Neural cell (in vitro differentiated cells): ENCODE results near the gene SUPT4H1. TPM values are rescaled to one million over a fixed set of nuclear protein-coding genes. Genes with fewer than 3 reads are reported as not detected.
A peak's percentile ranks its signal among the peaks of the same experiment; 100 is the strongest.

ENCODE experiments used
- H2AFZ ChIP-seq: fragments of 200-600, 300-800 bp; sonication (generic), shearing (Covaris generic); 2 replicates; pipeline ENCODE4 v1.6.0; 2014; ENCODE audit warnings: low read depth, mild to moderate bottlenecking, antibody characterized with exemption, low read length, moderate library complexity
- H3F3A ChIP-seq: fragments of 200-600 bp; shearing (Covaris generic); 2 replicates; pipeline ENCODE4 v1.6.1; 2016; ENCODE audit warnings: mild to moderate bottlenecking, moderate library complexity, mixed read lengths, antibody characterized with exemption, low read length; ENCODE audit not compliant: insufficient read depth, poor library complexity, severe bottlenecking
- H3K27ac ChIP-seq: fragments of 200-600, 300-800 bp; sonication (generic), shearing (Covaris generic); 2 replicates; pipeline ENCODE4 v1.5.1; 2014; ENCODE audit warnings: mild to moderate bottlenecking, low read length, moderate library complexity
- H3K27me3 ChIP-seq: fragments of 300-800, 200-600 bp; sonication (generic), shearing (Covaris generic); 2 replicates; pipeline ENCODE4 v1.6.0; 2014; ENCODE audit warnings: mild to moderate bottlenecking, low read depth, low read length, moderate library complexity; ENCODE audit not compliant: insufficient read depth
- H3K36me3 ChIP-seq: fragments of 300-800, 200-600 bp; sonication (generic), shearing (Covaris generic); 2 replicates; pipeline ENCODE4 v1.5.1; 2014; ENCODE audit warnings: mild to moderate bottlenecking, antibody characterized with exemption, low read length, moderate library complexity; ENCODE audit not compliant: insufficient read depth
- H3K4me2 ChIP-seq: fragments of 300-800, 200-600 bp; sonication (generic), shearing (Covaris generic); 2 replicates; pipeline ENCODE4 v1.6.0; 2014; ENCODE audit warnings: mild to moderate bottlenecking, low read length
- H3K4me3 ChIP-seq: fragments of 300-800, 200-600 bp; sonication (generic), shearing (Covaris generic); 2 replicates; pipeline ENCODE4 v1.5.1; 2014; ENCODE audit warnings: mild to moderate bottlenecking, low read length, moderate library complexity
- H3K79me2 ChIP-seq: fragments of 200-600 bp; shearing (Covaris generic); replicated peaks from 2 replicates; pipeline ENCODE4 v1.6.0; 2014; ENCODE audit warnings: mild to moderate bottlenecking, low read length, moderate library complexity; ENCODE audit not compliant: insufficient read depth
- H3K9ac ChIP-seq: fragments of 300-800, 200-600 bp; sonication (generic), shearing (Covaris generic); 2 replicates; pipeline ENCODE4 v1.6.1; 2016; ENCODE audit warnings: mild to moderate bottlenecking, low read length, mixed read lengths
- H3K9me2 ChIP-seq: fragments of 200-600 bp; shearing (Covaris generic); 2 replicates; pipeline ENCODE4 v1.6.1; 2016; ENCODE audit warnings: mild to moderate bottlenecking, low read length, mixed read lengths; ENCODE audit not compliant: insufficient read depth
- H3K9me3 ChIP-seq: fragments of 200-600, 300-800 bp; sonication (generic), shearing (Covaris generic); 2 replicates; pipeline ENCODE4 v1.6.1; 2016; ENCODE audit warnings: mild to moderate bottlenecking, mixed run types, low read length, moderate library complexity, mixed read lengths
- H4K20me1 ChIP-seq: fragments of 200-600 bp; shearing (Covaris generic); 2 replicates; pipeline ENCODE4 v1.6.1; 2016; ENCODE audit warnings: mild to moderate bottlenecking, mixed run types; ENCODE audit not compliant: insufficient read depth
- CTCF ChIP-seq: fragments of 450-650 bp; IDR thresholded peaks from 2 replicates; pipeline ENCODE4 v1.5.1; 2014; ENCODE audit warnings: antibody characterized with exemption, mild to moderate bottlenecking, moderate library complexity; ENCODE audit not compliant: poor library complexity, severe bottlenecking
- EP300 ChIP-seq: fragments of 450-650 bp; conservative IDR thresholded peaks from 2 replicates; pipeline ENCODE4 v1.6.1; 2014; ENCODE audit warnings: antibody characterized with exemption, mild to moderate bottlenecking, moderate library complexity; ENCODE audit not compliant: poor library complexity, severe bottlenecking
- EZH2 ChIP-seq: fragments of 200-600, 300-800 bp; shearing (Covaris generic), sonication (generic); IDR thresholded peaks from 2 replicates; pipeline ENCODE4 v1.6.1; 2014; ENCODE audit warnings: antibody characterized with exemption, low read length, borderline replicate concordance, mild to moderate bottlenecking; ENCODE audit not compliant: insufficient read depth, poor library complexity, severe bottlenecking
- MXI1 ChIP-seq: fragments of 450-650 bp; conservative IDR thresholded peaks from 2 replicates; pipeline ENCODE4 v1.6.1; 2014; ENCODE audit warnings: antibody characterized with exemption, mild to moderate bottlenecking; ENCODE audit not compliant: poor library complexity, severe bottlenecking
- POLR2AphosphoS5 ChIP-seq: IDR thresholded peaks from 2 replicates; pipeline ENCODE4 v1.6.1; 2012
- RAD21 ChIP-seq: fragments of 450-650 bp; conservative IDR thresholded peaks from 2 replicates; pipeline ENCODE4 v1.6.1; 2014; ENCODE audit warnings: antibody characterized with exemption, mild to moderate bottlenecking, moderate library complexity
- REST ChIP-seq: IDR thresholded peaks from 2 replicates; pipeline ENCODE4 v1.6.1; 2012; ENCODE audit warnings: borderline replicate concordance
- SMC3 ChIP-seq: fragments of 450-650 bp; conservative IDR thresholded peaks from 2 replicates; pipeline ENCODE4 v1.6.1; 2014; ENCODE audit warnings: antibody characterized with exemption, mild to moderate bottlenecking, moderate library complexity; ENCODE audit not compliant: poor library complexity
- TAF1 ChIP-seq: IDR thresholded peaks from 2 replicates; pipeline ENCODE4 v1.6.1; 2012; ENCODE audit warnings: low read depth
- polyA plus RNA-seq: library from polyadenylated mRNA; depleted of rRNA; stranded (reverse); fragments of >200 nt; gene quantifications from 2 replicates; pipeline ENCODE4 v1.2.3, GENCODE V29; 2014

The SUPT4H1 gene
- polyA plus RNA-seq, 1 donor from 2014 or later: 109 TPM

- Histone ChIP-seq H3K27me3 (no peaks in the 10 kb centered on the region), H3K79me2 (peaks cover 32% of the 10 kb centered on the region), H3K4me2 (peak overlapping the region; percentile 96), H3K9ac (peak overlapping the region; percentile 88), H3K9me3 (no peaks in the 10 kb centered on the region), H3K36me3 (no peaks in the 10 kb centered on the region), H3K27ac (peak overlapping the region; percentile 93), H2AFZ (peak overlapping the region; percentile 0), H4K20me1 (no peaks in the 10 kb centered on the region), H3K9me2 (no peaks in the 10 kb centered on the region), H3F3A (no peaks in the 10 kb centered on the region), H3K4me3 (peak overlapping the region; percentile 83)
- TF ChIP-seq REST (no peak), TAF1 (no peak), SMC3 (no peak), EP300 (no peak), MXI1 (no peak), POLR2AphosphoS5 (no peak), CTCF (no peak), EZH2 (no peak), RAD21 (no peak)
These were observed 22.0 kb downstream of the SUPT4H1 start for GRCh38 chr17:58329810-58330537.

- Histone ChIP-seq H2AFZ (peak overlapping the region; percentile 0), H4K20me1 (no peaks in the 10 kb centered on the region), H3K79me2 (peaks cover 35% of the 10 kb centered on the region), H3K27ac (peak overlapping the region; percentile 93), H3K9ac (peak overlapping the region; percentile 88), H3K9me2 (no peaks in the 10 kb centered on the region), H3K4me2 (peak overlapping the region; percentile 96), H3F3A (no peaks in the 10 kb centered on the region), H3K27me3 (no peaks in the 10 kb centered on the region), H3K9me3 (no peaks in the 10 kb centered on the region), H3K4me3 (peak overlapping the region; percentile 83), H3K36me3 (no peaks in the 10 kb centered on the region)
- TF ChIP-seq POLR2AphosphoS5 (peak; percentile 10), CTCF (peak; percentile 64), RAD21 (peak; percentile 45), EP300 (no peak), MXI1 (peak; percentile 54), SMC3 (peak; percentile 40)
These were observed 22.8 kb downstream of the SUPT4H1 start for GRCh38 chr17:58329035-58329809.
